ENCODE results near the gene RANBP9.

DNA sequence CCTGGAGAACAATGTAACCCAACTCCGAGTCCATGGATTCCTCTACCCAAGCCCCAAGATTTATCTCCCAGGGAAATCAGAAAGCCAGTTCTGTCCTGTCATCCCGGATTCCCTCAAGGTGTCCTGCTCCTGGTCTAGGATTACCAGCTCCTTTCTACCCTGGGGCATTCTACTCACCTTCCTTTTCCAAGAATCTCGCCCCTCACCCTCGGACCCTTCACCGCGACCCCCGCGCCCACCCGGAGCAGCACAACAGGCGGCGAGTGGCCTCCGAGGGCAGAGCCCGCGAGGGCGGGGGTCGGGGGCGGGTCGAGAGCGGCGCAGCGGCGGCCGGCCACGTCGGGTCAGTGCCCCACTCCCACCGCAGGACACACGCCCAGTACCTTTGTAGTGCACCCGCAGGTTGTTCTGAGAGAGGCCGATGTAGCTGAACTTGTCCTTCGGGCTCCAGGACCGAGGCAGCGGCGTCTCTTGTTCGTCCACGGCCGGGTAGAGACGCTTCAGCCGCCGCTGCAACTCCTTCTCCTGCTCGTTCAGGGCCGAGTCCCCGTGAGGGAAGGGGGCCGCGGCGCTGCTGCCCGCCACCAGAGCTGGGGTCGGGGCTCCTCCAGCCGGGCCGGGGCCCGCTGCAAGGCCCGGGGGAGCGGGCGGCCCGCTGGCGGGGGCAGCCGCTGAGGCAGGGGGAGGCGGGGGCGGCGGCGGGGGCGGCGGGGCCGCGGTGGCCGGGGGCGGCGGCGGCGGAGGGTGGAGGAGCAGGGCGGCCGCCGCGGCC lies 897 bp downstream of the RANBP9 start:
- TF ChIP-seq, protein P1, sequence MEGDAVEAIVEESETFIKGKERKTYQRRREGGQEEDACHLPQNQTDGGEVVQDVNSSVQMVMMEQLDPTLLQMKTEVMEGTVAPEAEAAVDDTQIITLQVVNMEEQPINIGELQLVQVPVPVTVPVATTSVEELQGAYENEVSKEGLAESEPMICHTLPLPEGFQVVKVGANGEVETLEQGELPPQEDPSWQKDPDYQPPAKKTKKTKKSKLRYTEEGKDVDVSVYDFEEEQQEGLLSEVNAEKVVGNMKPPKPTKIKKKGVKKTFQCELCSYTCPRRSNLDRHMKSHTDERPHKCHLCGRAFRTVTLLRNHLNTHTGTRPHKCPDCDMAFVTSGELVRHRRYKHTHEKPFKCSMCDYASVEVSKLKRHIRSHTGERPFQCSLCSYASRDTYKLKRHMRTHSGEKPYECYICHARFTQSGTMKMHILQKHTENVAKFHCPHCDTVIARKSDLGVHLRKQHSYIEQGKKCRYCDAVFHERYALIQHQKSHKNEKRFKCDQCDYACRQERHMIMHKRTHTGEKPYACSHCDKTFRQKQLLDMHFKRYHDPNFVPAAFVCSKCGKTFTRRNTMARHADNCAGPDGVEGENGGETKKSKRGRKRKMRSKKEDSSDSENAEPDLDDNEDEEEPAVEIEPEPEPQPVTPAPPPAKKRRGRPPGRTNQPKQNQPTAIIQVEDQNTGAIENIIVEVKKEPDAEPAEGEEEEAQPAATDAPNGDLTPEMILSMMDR (IDR thresholded peaks at IDR 0.05) = no peak
- no peak for TF ChIP-seq POLR2A (IDR thresholded peaks at IDR 0.05)
